Chondrocyte (in vitro differentiated cells): ENCODE results near the gene ANTKMT. TPM values are rescaled to one million over a fixed set of nuclear protein-coding genes. Genes with fewer than 3 reads are reported as not detected.

Experiments used
- DNase-seq: peaks from one replicate; pipeline ENCODE4 v3.0.0; 2021; ENCODE audit warnings: mixed read lengths, low spot score
- H3K27ac Mint-ChIP-seq: one replicate; pipeline ENCODE4 v1.8.0; 2021; ENCODE audit warnings: mild to moderate bottlenecking, moderate library complexity, mixed read lengths; ENCODE audit not compliant: unreplicated experiment
- H3K27me3 Mint-ChIP-seq: 2 replicates; pipeline ENCODE4 v1.8.0; 2021; ENCODE audit warnings: low read depth, mixed read lengths
- H3K36me3 Mint-ChIP-seq: 2 replicates; pipeline ENCODE4 v1.8.0; 2021; ENCODE audit warnings: low read depth, mixed read lengths
- H3K4me1 Mint-ChIP-seq: 2 replicates; pipeline ENCODE4 v1.8.0; 2021; ENCODE audit warnings: low read depth, mild to moderate bottlenecking, mixed read lengths
- H3K4me3 Mint-ChIP-seq: one replicate; pipeline ENCODE4 v1.8.0; 2021; ENCODE audit warnings: mild to moderate bottlenecking, moderate library complexity, mixed read lengths; ENCODE audit not compliant: unreplicated experiment
- H3K9me3 Mint-ChIP-seq: 2 replicates; pipeline ENCODE4 v1.8.0; 2021; ENCODE audit warnings: low read depth, mixed read lengths
- total RNA-seq: library from RNA; stranded (reverse); gene quantifications from 3 replicates; pipeline ENCODE4 v1.2.1, GENCODE V29; 2021
- TF ChIP-seq, protein P1 (sequence below): fragments of 200-600 bp; sonication (generic); IDR thresholded peaks from 2 replicates; pipeline ENCODE4 v1.5.0; 2021; ENCODE audit warnings: antibody characterized with exemption, mild to moderate bottlenecking, moderate library complexity

The ANTKMT gene
- total RNA-seq, 1 donor from 2014 or later = 38.2 TPM

DNA sequence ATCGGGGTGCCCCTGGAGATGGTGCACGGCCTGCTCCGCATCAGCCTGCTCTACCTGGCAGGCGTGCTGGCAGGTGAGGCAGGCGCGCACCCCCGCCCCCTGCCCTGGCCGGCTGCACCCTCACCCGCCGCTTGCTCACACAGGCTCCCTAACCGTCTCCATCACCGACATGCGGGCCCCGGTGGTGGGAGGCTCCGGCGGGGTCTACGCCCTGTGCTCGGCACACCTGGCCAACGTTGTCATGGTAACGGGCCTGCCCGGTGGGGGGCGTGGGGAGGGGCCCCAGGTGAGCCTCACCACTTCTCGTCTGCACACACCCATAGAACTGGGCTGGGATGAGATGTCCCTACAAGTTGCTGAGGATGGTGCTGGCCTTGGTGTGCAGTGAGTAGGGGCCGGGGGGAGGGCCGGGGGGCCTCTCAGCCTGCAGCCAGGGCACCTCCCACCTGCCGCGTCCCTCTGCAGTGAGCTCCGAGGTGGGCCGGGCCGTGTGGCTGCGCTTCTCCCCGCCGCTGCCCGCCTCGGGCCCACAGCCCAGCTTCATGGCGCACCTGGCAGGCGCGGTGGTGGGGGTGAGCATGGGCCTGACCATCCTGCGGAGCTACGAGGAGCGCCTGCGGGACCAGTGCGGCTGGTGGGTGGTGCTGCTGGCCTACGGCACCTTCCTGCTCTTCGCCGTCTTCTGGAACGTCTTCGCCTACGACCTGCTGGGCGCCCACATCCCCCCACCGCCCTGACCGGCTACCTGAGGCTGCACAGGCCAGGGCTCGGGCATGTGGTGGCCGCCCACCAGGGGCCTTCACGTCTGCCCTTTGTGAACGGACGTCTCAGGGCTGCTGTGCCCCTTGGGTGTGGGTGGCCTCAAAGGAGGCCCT lies 43.4 kb upstream of the ANTKMT start:
- no peak overlapping the region for H3K27ac Mint-ChIP-seq
- H3K36me3 Mint-ChIP-seq = peaks cover 10% of the 10 kb centered on the region
- H3K27me3 Mint-ChIP-seq = no peaks in the 10 kb centered on the region
- H3K4me1 Mint-ChIP-seq = peaks cover 30% of the 10 kb centered on the region
- DNase-seq = no peak
- no peak overlapping the region for H3K4me3 Mint-ChIP-seq
- H3K9me3 Mint-ChIP-seq = no peaks in the 10 kb centered on the region
- TF ChIP-seq, protein P1, sequence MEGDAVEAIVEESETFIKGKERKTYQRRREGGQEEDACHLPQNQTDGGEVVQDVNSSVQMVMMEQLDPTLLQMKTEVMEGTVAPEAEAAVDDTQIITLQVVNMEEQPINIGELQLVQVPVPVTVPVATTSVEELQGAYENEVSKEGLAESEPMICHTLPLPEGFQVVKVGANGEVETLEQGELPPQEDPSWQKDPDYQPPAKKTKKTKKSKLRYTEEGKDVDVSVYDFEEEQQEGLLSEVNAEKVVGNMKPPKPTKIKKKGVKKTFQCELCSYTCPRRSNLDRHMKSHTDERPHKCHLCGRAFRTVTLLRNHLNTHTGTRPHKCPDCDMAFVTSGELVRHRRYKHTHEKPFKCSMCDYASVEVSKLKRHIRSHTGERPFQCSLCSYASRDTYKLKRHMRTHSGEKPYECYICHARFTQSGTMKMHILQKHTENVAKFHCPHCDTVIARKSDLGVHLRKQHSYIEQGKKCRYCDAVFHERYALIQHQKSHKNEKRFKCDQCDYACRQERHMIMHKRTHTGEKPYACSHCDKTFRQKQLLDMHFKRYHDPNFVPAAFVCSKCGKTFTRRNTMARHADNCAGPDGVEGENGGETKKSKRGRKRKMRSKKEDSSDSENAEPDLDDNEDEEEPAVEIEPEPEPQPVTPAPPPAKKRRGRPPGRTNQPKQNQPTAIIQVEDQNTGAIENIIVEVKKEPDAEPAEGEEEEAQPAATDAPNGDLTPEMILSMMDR = no peak

DNA sequence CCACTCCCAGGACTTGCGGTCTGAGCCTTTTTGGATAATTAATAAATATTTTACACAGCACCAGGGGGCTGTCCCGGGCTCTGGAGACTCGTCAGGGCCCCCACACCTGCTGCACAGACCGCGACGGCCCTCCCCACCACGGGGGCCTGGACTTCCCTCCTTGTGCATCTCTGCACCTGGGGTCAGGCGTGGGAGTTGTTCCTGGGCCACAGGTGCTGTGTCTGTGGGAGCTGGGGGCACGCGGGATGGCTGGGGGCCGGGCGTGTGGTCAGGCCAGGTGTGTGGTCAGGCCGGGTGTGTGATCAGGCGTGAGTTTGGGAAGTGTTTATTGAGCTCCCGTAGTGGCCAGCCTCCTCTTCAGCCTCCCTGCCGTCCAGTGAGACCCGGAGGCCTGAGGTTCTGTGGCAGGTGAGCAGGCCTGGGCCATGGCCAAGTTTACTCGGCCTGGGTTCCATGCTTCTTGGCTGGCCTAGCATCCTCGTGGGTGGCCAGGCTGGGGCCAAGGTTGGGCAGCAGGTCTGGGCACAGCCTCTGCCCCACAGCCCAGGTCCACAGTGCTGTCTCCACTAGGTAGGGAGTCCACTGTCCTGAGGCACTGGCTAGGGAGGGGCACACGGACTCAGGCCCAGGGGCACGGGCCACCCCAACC lies 42.6 kb upstream of the ANTKMT start:
- no peak overlapping the region for H3K4me3 Mint-ChIP-seq
- H3K27ac Mint-ChIP-seq = no peak overlapping the region

DNA sequence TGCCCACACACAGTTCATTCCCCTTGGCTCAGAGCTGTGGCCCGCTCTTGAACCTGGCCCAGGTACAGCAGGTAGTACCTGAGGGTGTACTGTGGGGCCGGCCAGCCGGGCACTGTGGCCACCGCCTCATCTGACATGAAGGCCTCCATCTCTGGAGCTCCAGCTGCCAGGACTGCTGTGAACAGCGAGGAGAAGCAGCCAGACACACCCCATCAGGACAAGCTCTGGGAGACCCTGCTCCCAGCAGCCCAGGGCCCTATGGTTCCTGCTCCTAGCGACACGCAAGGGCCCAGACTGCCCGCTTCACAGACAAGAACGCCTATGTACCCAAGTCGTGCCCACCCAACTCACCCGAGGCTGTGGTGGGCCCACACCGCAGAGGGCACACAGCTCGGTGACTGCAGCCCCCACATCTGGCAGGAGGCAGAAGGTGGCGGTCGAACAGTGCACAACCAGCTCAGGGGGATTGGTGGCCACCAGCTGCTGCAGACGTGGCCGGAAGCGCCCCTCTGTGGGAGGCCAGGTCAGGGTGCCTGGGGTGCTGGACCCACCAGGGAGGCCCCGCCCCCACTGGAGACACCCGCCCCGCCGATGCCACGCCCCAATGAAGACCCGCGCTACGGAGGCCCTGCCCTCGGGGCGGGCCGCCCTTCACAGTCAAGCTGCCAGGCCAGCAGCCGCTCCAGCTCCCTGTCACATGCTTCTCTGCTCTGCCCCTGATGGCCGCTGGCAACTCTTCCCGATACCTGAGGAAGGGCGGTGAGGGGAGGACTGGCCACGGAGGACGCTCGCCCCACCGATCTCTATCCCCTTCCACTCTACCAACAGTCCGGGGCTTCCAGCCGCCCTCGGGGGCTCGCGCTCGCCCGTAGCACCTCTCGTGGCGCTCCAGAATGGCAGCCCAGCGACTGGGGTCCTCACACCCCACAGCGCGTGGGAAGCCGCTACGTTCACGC lies 41.8 kb upstream of the ANTKMT start:
- H3K4me3 Mint-ChIP-seq = peak overlapping the region; percentile 76
- H3K27me3 Mint-ChIP-seq = no peaks in the 10 kb centered on the region
- H3K27ac Mint-ChIP-seq = peak overlapping the region; percentile 93
- no peak for DNase-seq
- no peaks in the 10 kb centered on the region for H3K9me3 Mint-ChIP-seq
- TF ChIP-seq, protein P1 = no peak
- peaks cover 8% of the 10 kb centered on the region for H3K36me3 Mint-ChIP-seq
- peaks cover 41% of the 10 kb centered on the region for H3K4me1 Mint-ChIP-seq

More for the DNA sequence above, 42.6 kb upstream of the ANTKMT start:
- Mint-ChIP-seq H3K4me1 (peaks cover 38% of the 10 kb centered on the region), H3K36me3 (peaks cover 8% of the 10 kb centered on the region), H3K9me3 (no peaks in the 10 kb centered on the region), H3K27me3 (no peaks in the 10 kb centered on the region)
- no peak for DNase-seq
- TF ChIP-seq, protein P1 = no peak

DNA sequence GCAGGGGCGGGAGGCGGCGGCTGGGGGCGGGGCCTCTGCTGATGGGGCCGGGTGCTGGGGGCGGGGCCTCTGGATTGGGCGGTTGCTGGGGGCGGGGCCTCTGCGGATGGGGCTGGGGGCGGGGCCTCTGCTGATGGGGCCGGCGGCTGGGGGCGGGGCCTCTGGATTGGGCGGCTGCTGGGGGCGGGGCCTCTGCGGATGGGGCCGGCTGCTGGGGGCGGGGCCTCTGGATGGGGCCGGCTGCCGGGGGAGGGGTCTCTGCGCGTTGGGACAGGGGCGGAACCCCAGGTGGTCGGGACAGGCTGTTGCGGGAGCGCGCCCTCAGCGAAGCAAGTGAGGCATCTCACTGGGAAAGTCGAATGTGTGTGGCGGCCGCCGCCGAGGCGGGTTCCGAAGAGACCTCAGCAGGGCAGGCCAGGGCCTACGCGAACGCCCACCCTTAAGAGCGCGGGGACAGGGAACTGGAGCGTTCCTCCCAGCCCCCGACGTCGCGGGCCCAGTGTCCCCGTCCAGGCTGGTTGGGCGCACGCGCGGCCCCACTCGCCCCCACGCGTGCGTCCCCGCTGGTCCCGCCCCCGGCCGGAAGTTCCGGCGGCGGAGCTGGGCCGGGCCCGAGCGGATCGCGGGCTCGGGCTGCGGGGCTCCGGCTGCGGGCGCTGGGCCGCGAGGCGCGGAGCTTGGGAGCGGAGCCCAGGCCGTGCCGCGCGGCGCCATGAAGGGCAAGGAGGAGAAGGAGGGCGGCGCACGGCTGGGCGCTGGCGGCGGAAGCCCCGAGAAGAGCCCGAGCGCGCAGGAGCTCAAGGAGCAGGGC lies 40.9 kb upstream of the ANTKMT start, which contains the start of gene STUB1:
STUB1 (plus strand) TSS at position 597 of the 811 bp plus-strand sequence; CDS start at position 713, 116 bp downstream.
- Mint-ChIP-seq H3K36me3 (peaks cover 8% of the 10 kb centered on the region), H3K4me3 (peak within 1 kb of the TSS; percentile 76), H3K9me3 (no peaks in the 10 kb centered on the region), H3K27ac (peak within 1 kb of the TSS; percentile 94), H3K4me1 (peaks cover 37% of the 10 kb centered on the region), H3K27me3 (no peaks in the 10 kb centered on the region)
- TF ChIP-seq, protein P1 = no peak
- DNase-seq = no peak
